Islet precursor cell (in vitro differentiated cells): ENCODE measurements around the gene TIAM2.

Source experiments
- DNase-seq: peaks from one replicate; pipeline ENCODE4 v3.0.0-alpha.2; 2018

The TIAM2 gene

GRCh38 chr6:155244434-155244833 lies 249.3 kb downstream of the TIAM2 start:
- DNase-seq: no peak

- no peak for DNase-seq
These were observed 250.1 kb downstream of the TIAM2 start for GRCh38 chr6:155245193-155245592.

- DNase-seq: no peak
These were observed 250.7 kb downstream of the TIAM2 start for GRCh38 chr6:155245831-155246230.

- DNase-seq: no peak
These were observed 251.7 kb downstream of the TIAM2 start for GRCh38 chr6:155246825-155247224.

- DNase-seq: no peak
These were observed 252.5 kb downstream of the TIAM2 start for GRCh38 chr6:155247618-155248007.

GRCh38 chr6:155248008-155249001 lies 253.2 kb downstream of the TIAM2 start:
- peak; percentile 74 for DNase-seq

- no peak for DNase-seq
These were observed 255.7 kb downstream of the TIAM2 start for GRCh38 chr6:155250701-155251381.

GRCh38 chr6:155252581-155252980 lies 257.5 kb downstream of the TIAM2 start:
- DNase-seq: no peak

GRCh38 chr6:155253337-155253736 lies 258.2 kb downstream of the TIAM2 start:
- DNase-seq: no peak

- DNase-seq: no peak
These were observed 259.0 kb downstream of the TIAM2 start for GRCh38 chr6:155254139-155254538.

GRCh38 chr6:155256122-155256795 lies 261.1 kb downstream of the TIAM2 start:
- DNase-seq: no peak

- no peak for DNase-seq
These were observed 262.7 kb downstream of the TIAM2 start for GRCh38 chr6:155257796-155258195.

GRCh38 chr6:155259204-155259603 lies 264.1 kb downstream of the TIAM2 start:
- no peak for DNase-seq

- DNase-seq: no peak
These were observed 264.8 kb downstream of the TIAM2 start for GRCh38 chr6:155259897-155260296.

GRCh38 chr6:155260686-155261085 lies 265.6 kb downstream of the TIAM2 start:
- DNase-seq: no peak

- no peak for DNase-seq
These were observed 266.2 kb downstream of the TIAM2 start for GRCh38 chr6:155261111-155261900.

GRCh38 chr6:155262655-155263054 lies 267.5 kb downstream of the TIAM2 start:
- DNase-seq: no peak

GRCh38 chr6:155263373-155264063 lies 268.4 kb downstream of the TIAM2 start, which contains the start of gene CLDN20:
TSS of gene CLDN20 (plus strand) at chr6:155264013. CDS start at chr6:155275720, 11,707 bp downstream.
- DNase-seq: no peak

- no peak for DNase-seq
These were observed 269.7 kb downstream of the TIAM2 start for GRCh38 chr6:155264693-155265320.

GRCh38 chr6:155265843-155266535 lies 270.9 kb downstream of the TIAM2 start:
- DNase-seq: no peak

- no peak for DNase-seq
These were observed 272.3 kb downstream of the TIAM2 start for GRCh38 chr6:155267411-155267810.
